Measurements from ENCODE around the gene ARAP1.

Gene ARAP1

DNA sequence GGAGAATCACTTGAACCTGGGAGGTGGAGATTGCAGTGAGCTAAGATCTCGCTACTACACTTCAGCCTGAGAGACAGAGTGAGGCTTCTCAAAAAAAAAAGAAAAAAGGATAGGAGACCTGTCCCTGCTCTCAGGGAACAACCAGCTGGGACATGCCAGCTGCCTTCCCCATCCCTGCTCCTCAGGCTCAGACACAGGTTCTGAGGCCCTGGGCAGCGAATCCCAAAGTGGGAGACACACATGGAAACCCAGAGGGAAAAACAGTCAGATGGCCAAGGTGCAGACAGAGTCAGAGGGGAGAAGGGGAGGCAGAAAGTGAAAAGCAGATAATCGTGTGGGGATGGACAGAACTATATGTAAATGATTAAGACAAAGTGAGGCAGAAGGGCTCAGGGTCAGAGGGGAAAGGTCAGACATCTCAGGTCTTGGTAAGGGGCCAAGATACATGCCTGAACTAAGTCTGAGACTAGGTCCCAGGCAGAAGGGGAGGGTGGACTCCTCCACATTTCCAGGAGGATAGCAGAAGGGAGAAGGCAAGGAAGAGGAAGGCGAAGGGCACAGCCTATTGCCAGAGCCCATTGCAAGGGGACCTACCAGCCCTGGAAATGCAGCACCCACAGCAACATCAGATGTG, 27.4 kb upstream of the ARAP1 start:
- peak; percentile 60 for DNase-seq

DNA sequence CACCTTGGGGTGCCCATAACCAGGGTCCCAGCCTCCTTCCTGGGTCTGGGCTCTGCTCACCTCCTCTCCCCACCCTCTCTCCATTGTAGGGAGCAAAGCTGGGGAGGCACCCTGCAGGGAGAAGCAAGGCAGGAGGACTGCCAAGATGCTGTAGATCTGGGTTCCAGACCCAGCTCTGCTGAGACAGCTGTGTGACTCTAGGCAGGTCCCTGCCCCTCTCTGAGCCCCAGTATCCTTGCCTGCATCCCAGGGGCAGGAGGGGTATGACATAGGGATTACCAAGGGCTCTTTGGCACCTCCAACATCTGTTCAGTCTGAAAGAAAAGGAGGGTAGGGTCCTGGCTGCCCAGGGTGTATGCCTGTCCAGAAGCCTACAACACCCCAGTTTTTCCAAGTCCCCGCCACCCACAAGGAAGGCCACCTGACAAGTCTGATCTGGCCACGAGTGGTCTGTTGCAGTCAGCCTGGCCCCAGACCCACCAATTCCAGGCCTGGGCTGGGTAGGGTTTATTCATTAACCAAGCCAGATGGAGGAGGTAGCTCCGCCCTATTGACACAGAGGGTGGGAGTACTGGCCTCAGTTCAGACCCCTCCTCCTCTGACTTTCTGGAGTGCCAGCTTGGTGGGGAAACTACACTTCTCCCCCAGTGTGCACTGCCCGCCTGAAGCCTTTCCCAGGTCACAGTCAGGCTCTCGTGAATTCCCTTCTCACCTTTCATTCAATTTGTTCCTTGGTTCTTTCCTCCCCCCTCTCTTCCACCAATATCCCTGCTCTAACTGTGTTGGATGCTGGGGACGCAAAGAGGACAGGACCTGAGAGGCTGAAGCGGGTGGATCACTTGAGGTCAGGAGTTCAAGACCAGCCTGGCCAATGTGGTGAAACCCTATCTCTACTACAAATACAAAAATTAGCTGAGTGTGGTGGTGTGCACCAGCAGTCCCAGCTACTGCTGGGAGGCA, 26.6 kb upstream of the ARAP1 start:
- DNase-seq = no peak

DNA sequence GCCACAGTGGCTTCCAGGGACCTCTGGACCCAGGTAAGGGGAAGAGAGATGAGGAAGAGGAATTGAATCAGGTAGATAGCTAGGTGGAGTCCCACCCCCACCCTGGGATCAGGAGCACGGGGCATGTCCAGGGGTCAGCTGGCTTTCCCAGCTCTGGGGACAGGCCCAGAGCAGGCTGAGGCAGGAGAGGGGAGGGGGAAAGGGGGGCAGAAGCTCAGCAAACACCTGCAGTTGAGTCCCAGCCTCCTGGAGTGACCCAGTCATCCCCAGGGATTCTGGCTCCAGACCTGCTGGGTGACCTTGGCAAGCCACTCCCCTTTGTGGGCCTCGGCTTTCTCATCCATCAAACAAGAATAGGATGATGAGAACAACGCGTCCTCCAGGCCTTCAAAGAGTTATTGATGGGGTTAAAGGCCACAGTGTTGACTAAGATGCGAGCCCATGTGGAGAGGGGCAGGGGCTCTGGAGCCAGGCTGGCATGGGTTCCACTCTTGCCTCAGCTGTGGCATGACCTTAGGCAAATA, 25.6 kb upstream of the ARAP1 start:
- DNase-seq = no peak

DNA sequence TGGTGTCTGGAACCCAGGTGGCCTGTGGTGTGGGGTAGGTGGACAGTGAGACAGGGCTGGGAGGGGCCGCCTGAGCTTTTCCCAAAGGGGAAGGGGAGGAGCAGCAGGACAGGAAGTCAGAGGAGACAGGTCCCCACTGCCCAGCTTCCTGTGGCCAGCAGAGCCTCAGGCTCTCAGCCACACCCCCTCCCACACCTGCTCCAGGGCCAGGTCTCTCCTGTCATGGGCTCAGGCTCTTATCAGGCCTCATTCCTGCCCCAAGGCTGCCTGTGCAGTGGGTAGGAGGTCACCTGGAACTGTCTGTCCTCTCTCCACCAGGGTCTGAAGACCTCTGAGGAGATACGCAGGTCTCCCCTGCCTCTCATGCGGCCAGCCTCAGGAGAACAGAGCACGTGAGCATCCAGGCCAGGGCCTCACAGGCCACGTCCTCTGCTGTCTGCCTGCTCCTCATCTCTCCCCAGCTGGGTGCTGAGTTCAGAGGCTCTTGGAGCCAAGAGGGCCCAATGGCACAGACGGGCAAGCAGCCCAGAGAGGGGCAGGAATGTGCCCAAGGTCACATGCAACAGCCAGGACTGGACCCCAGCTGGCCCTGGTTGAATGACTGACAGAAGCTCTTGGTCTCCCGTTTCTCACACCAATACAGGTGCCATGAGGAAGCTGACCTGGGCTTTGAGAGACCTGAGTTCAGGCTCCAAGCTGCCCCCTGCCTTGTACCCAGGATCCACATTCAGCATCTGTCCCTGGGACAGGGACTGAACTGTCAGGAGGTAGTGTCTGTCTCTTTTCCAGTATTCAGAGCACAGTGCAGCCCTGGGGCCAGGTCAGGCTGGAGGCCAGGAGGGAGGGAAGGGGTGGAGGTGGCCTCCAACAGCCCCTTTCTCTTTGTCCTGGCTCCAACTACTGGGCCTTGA, 24.9 kb upstream of the ARAP1 start:
- no peak for DNase-seq

DNA sequence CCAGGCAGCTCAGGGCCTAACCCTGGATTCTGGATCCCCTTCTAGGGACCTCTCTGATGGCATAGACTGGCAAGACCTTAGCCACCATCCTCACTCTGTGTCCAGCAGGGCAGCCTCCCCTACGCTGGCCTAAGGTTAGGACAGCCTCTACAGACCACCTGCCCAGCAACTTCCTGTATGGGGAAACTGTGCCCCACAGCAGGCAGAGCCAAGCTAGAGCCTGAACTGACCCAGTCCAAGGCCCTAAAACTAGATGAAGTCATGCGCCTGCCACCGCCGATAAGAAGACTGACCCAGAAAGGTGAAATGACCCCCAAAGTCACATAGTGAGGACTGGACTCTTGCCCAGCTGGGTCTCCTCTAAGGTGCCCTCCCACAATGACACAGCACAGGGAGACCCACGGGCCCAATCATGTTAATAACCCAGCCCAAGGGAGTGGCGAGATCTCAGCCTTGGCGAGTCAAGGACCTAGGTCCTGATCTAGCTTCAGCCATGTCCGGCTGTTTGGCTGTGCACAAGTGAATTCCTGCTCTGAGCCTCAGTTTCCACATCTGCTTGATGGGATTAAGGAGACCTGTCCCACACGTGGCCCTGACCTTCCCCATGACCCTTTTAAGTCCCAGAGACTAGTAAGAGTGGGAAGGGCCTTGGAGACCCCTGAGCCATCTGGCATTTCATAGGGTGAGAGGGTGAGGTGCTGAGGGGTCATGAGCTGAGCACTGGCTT, 24.1 kb upstream of the ARAP1 start:
- no peak for DNase-seq

DNA sequence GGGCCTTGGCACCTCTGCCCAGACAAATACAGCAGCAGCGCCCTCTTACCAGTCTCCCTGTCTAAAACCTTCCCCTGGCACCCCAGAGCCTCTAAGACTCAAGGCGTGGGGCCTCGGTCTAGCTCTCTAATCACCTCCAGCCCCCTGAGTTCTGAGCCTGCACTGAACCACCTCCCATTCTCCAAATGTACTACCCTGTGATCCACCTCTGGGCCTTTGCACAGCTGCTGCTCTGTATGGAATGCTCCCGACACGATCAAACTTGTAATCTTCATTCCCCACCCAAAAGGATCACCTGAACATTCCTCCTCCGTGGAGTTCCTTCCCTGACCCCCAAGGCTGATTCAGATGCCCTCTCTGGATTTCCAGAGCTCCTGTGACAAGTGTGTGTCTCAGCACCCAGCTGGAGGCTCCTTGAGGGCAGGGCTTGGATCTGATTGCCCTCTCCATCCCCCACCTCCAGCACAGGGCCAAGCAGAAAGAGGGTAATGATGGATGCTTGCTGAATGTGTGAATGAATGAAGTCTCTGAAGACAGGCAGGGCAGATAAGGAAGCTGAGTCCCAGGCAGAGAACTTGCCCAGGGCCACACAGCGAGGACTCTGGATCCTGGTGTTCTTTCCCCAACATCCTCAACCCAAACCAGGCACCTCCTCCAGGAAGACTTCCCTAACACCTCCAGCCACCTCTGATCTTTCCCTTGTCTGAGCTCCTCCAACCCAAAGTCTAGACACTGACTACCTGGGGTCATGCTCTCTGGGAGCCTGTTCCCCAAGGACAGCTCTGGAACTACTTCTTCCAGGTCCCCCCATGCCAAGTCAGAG, 23.3 kb upstream of the ARAP1 start:
- DNase-seq = no peak

DNA sequence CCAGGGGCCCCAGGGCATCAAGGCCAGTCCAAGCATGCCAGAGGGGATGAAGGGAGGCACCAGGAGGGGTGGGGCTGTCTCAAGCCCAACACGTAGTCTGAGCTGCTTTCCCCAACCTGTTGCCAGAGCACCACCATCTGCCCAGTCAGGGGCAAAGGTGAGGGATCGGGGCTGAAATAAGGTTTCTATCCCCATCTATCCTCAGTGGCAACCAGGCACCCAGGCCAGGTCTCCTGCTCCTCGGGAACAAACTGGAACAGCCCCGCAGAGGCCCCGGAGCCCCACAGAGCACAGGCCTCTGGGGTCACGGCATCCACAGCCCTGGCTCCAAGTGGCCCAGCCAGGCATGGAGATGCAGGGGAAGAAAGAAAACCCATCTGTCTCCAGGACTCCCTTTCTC, 22.3 kb upstream of the ARAP1 start:
- no peak for DNase-seq

DNA sequence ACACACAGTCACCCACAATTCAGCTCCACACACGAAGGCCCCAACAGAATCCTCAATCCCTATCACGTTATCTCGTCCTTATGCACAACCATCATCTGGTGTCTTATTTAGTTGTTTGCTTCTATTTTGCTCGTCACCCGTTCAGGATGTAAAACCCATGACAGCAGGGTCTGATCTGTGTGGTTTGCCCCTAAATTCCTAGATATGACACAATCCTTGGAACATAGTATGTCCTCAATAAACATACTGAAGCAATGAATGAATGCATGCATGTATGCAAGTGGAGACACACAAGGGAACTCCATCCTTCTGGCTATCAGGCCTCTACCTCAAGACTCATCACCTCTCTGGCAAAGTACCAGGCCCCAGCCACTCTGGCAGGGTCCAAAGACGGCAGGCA, 21.5 kb upstream of the ARAP1 start:
- DNase-seq = no peak

DNA sequence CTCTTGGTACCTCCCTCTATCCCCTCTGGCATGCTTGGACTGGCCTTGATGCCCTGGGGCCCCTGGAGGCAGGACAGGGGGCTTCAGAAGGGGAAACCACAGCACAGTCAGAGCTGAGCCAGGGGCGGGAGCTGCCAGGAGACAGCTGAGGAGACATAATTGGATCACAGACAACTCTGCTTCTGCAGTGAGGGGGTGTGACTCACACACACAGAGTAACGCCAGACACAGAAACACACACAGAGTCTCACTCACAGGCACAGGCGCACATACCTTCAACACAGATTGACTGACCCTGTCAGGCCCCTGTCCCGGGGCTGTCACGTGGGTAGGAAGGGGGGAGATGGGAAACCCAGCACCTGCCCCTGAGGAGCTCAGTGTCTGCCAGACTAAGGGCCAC, 21.1 kb upstream of the ARAP1 start:
- DNase-seq = no peak

DNA sequence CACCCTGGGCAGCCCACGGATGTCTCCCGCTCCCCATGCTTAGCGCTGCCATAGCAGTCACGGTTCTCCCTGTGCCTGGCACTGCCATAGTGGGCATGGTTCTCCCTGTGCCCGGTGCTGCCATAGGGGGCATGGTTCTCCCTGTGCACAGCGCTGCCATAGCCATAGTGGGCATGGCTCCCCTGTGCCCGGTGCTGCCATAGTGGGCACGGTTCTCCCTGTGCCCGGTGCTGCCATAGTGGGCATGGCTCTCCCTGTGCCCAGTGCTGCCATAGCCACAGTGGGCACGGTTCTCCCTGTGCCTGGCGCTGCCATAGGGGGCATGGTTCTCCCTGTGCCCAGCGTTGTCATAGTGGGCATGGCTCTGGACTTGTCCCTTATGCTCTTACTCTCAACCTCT, 19.9 kb upstream of the ARAP1 start:
- no peak for DNase-seq

DNA sequence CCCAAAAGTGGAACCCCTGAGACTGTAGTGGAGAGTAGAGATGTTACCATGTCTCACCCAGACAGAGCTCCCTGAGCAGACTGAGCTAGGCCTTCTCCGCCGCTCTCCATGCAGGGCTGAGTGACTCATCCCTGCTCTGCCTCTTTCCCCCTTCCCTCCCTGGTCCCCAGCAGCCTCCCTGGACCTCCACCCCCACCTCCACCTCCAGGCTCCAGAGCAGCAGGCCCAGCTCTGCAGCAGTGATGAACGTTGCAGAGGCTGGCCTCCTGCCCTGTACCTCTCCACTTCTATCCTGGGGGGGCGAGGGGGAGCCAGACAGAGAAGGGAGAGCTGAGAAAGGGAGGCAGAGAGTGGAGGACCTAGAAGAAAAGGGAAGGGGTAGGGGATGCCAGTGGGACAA, 19.3 kb upstream of the ARAP1 start:
- no peak for DNase-seq

DNA sequence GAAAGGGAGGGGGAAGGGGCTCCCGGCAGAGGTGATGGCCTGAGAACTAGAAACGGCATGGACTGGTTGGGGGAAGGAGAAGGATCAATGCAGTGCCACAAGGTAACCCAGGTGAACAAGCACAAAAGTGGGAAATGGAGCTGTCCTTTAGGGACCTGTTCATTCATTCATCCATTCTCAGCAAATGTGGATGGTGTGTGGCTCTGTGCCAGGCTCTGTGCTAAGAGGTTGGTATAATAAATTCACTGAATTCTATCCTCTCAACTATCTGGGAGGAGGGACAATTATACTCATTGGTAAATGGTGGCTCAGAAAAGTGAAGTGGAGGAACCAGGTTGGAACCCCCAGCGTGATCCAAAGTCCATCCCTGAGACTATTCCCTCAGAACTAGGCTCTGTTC, 18.6 kb upstream of the ARAP1 start:
- no peak for DNase-seq

DNA sequence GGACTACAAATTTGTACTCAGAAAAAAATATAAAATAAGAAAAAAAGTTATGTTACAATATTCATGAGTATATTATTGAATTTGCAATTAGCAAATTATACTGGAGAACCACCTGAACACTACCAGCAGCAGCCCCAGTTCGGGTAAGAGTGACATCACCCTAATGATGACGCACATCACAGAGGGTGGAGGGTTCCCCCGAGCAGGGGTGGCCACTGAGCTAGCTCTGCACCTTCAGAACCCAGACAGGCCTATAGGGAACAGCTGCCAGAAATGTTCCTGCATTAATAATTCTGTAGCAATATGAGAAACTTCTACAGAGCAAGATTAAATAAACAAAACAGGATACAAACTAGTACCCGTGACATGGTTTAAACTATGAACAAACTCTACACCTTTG, 17.5 kb upstream of the ARAP1 start:
- DNase-seq = no peak

DNA sequence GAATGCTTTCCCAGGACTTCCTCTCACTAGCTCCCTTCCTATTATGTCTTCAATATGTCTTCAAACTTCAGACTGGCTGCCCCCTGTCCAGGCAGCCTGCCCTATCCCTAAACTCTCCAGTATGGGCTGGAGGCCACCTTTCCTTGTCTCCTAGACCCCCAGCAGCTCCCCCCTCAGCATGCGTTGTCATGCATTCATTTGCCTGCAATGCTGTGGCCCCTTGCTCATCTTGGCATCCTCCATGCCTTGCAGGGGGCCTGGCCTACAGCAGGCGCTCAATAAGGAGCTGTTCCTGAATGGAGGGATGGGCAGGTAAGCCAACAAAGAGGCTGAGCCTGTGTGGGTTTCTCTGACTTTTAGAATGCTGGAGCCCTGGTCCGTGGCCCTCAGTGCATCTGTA, 16.4 kb upstream of the ARAP1 start:
- DNase-seq = no peak

DNA sequence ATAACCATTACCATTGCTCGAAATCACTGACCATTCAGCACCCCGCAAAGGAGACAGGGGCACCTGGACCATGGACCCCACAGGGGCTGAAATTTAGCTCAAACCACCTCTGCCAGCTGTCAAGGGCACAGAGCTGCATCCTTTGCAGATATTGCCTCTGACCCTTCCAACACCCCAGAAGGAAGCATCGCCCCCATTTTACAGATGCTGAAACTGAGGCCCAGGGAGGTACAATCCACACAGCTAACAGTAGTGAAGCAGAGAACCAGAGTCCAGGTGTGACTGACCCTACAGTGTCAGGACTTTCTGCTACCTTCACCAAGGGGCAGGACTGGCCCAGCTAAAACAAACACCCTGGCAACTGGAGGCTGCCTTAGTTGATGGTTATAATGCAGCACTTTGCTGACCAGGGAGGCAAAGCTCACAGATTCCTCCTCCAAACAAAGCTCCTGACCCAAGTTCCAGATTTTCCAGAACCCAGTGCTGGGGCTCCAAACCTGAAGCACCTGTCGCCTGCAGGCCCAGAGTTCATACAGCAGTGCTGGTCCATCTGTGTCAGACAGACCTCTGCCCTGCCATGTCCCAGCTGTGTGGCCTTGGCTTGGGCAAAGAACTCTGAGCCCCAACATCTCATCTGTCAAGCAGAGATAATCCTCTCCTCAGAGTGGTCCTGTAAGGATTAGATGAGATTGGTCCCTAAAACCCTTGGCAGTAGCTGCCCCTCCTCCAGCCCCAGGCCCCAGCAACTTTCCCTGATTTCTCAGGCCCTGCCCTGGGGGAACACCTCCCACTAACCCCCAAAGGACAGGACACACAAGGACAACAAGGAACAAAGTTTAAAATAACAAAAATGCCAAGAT, 15.2 kb upstream of the ARAP1 start:
- DNase-seq = no peak

DNA sequence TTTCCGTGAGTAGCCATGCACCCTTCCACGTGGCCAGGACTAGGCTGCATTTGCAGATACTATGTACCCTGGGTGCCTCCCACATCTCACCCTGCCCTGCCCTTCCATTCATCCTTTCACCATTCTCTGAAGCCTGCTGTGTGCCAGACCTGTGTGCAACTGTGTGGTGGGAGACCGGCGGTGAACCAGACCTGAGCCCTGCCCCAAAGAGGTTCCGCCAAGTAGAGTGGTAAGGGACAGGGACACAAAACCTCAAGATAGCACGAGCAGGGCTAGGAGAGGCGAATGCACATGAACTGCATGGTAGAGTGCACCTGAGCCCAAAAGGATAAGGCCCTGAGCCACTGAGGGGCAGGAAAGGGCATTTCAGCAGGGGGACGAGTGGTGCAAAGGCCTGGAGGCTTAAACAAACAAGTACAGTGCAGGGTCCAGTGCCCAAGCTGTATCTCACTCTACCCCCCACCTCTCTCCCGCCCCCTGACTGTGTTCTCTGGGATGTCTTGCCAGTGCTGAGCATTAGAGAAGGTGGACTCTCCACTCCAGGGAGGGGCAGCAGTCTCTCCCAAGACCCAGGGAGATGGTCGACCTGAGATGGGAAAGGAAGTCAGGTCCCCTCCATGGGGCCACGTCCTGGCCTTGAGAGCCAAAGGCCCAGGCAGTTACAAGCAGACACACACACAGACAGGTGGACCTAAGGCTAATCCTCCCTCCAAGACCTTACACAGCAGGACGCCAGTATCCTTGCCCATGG, 14.1 kb upstream of the ARAP1 start:
- no peak for DNase-seq

DNA sequence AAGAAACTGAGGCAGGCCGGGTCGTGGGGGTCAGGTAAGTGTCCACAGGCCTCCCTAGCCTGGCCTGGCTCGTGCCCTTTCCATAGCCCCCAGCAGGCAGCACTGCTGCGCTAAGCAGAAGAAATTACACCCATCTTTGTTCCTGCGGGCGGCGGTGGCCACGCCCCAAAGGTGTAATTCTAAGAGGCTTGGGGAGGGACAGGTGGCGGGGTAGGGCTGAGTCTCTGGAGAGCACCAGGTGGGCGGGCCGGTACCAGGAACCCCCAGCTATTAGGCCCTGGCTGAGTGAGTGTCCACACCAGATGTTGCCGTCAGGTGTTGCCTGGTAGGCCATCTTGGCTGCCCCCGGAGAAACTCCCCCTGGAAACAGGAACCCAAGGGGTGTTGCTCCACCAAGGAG, 12.3 kb upstream of the ARAP1 start:
- peak; percentile 96 for DNase-seq

DNA sequence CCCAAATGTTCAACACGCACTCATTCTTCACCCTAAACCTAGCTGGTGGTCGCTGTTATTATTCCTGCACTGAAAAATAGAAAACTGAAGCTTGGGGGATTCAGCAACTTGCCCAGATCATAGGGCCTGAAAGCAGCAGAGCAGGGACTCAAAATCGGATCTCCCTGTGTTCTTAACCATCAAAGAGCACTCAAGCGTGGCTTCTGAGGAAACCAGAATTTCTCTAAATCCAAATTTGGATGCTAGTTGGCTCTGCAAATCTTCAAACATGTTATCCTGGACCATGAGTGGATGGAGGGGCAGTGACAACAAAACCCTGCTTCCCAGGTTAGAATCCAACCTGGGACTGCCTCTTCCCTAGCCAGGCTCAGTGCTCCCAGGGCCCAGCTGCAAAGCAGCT, 11.6 kb upstream of the ARAP1 start:
- no peak for DNase-seq

DNA sequence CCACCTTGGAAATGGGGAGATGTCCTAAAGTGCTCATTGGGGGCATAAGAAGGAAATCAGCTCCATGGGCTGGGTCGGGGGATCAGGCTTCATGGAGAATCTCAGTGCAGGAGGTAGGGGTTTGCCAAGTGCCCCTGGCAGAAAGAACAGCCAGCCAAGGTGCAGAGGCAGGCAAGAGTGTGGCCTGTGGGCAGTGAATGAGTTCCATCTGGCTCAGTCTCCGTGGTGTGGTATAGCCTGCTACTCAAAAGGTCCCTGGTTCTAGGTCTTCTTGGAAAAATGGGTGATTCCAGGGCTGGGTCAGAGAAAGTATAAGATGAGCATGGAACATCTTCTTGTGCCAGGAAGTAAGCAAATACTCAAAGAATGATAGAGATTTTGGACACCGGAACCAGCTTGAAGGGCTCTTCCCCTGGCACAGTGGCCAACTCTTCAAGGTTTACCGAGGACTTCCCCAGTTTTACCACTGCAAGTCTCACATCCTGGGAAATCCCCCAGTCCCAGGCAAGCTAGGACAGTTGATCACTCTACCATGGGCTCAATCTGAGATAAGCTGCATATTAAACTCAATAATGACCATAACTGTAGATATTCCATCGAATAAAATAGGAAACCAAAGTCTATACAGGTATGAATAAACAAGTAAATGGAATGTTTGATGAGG, 10.6 kb upstream of the ARAP1 start:
- DNase-seq = no peak
